ENCODE data around the gene METAP2.

METAP2 gene

GRCh38 chr12:95460105-95460504 lies 13.8 kb upstream of the METAP2 start:
- no peak for TF ChIP-seq ZNF626 (tag by site-specific recombination; IDR thresholded peaks at IDR 0.05)
- TF ChIP-seq ZNF426 (tag by site-specific recombination; IDR thresholded peaks at IDR 0.05), result no peak
- TF ChIP-seq ZNF704 (tag by site-specific recombination; IDR thresholded peaks at IDR 0.05), result no peak
- TF ChIP-seq, protein P1, sequence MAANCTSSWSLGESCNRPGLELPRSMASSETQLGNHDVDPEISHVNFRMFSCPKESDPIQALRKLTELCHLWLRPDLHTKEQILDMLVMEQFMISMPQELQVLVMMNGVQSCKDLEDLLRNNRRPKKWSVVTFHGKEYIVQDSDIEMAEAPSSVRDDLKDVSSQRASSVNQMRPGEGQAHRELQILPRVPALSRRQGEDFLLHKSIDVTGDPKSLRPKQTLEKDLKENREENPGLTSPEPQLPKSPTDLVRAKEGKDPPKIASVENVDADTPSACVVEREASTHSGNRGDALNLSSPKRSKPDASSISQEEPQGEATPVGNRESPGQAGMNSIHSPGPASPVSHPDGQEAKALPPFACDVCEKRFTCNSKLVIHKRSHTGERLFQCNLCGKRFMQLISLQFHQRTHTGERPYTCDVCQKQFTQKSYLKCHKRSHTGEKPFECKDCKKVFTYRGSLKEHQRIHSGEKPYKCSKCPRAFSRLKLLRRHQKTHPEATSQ (tag by site-specific recombination; IDR thresholded peaks at IDR 0.05), result no peak
- no peak for TF ChIP-seq ZNF416 (tag by site-specific recombination; IDR thresholded peaks at IDR 0.05)
- TF ChIP-seq, protein P2, sequence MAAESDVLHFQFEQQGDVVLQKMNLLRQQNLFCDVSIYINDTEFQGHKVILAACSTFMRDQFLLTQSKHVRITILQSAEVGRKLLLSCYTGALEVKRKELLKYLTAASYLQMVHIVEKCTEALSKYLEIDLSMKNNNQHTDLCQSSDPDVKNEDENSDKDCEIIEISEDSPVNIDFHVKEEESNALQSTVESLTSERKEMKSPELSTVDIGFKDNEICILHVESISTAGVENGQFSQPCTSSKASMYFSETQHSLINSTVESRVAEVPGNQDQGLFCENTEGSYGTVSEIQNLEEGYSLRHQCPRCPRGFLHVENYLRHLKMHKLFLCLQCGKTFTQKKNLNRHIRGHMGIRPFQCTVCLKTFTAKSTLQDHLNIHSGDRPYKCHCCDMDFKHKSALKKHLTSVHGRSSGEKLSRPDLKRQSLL (tag by site-specific recombination; IDR thresholded peaks at IDR 0.05), result no peak
- TF ChIP-seq ZNF248 (tag by site-specific recombination; IDR thresholded peaks at IDR 0.05), result no peak
- no peak for TF ChIP-seq HOXD13 (CRISPR knock-in tag; IDR thresholded peaks at IDR 0.05; ENCODE audit: borderline replicate concordance)
- no peak for TF ChIP-seq ZNF837 (tag by site-specific recombination; IDR thresholded peaks at IDR 0.05)
- TF ChIP-seq, protein P3, sequence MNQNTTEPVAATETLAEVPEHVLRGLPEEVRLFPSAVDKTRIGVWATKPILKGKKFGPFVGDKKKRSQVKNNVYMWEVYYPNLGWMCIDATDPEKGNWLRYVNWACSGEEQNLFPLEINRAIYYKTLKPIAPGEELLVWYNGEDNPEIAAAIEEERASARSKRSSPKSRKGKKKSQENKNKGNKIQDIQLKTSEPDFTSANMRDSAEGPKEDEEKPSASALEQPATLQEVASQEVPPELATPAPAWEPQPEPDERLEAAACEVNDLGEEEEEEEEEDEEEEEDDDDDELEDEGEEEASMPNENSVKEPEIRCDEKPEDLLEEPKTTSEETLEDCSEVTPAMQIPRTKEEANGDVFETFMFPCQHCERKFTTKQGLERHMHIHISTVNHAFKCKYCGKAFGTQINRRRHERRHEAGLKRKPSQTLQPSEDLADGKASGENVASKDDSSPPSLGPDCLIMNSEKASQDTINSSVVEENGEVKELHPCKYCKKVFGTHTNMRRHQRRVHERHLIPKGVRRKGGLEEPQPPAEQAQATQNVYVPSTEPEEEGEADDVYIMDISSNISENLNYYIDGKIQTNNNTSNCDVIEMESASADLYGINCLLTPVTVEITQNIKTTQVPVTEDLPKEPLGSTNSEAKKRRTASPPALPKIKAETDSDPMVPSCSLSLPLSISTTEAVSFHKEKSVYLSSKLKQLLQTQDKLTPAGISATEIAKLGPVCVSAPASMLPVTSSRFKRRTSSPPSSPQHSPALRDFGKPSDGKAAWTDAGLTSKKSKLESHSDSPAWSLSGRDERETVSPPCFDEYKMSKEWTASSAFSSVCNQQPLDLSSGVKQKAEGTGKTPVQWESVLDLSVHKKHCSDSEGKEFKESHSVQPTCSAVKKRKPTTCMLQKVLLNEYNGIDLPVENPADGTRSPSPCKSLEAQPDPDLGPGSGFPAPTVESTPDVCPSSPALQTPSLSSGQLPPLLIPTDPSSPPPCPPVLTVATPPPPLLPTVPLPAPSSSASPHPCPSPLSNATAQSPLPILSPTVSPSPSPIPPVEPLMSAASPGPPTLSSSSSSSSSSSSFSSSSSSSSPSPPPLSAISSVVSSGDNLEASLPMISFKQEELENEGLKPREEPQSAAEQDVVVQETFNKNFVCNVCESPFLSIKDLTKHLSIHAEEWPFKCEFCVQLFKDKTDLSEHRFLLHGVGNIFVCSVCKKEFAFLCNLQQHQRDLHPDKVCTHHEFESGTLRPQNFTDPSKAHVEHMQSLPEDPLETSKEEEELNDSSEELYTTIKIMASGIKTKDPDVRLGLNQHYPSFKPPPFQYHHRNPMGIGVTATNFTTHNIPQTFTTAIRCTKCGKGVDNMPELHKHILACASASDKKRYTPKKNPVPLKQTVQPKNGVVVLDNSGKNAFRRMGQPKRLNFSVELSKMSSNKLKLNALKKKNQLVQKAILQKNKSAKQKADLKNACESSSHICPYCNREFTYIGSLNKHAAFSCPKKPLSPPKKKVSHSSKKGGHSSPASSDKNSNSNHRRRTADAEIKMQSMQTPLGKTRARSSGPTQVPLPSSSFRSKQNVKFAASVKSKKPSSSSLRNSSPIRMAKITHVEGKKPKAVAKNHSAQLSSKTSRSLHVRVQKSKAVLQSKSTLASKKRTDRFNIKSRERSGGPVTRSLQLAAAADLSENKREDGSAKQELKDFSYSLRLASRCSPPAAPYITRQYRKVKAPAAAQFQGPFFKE (tag by site-specific recombination; IDR thresholded peaks at IDR 0.05; ENCODE audit: borderline replicate concordance), result no peak
- no peak for TF ChIP-seq SP3 (tag by site-specific recombination; IDR thresholded peaks at IDR 0.05)
- TF ChIP-seq SCRT2 (tag by site-specific recombination; IDR thresholded peaks at IDR 0.05), result no peak
- TF ChIP-seq ZNF239 (tag by site-specific recombination; IDR thresholded peaks at IDR 0.05), result no peak
- no peak for TF ChIP-seq MYNN (tag by site-specific recombination; IDR thresholded peaks at IDR 0.05; ENCODE audit: borderline replicate concordance)
- TF ChIP-seq ZNF169 (tag by site-specific recombination; IDR thresholded peaks at IDR 0.05), result no peak
- TF ChIP-seq OVOL3 (tag by site-specific recombination; IDR thresholded peaks at IDR 0.05), result no peak
- TF ChIP-seq ZNF48 (tag by site-specific recombination; IDR thresholded peaks at IDR 0.05), result no peak
- TF ChIP-seq, protein P4, sequence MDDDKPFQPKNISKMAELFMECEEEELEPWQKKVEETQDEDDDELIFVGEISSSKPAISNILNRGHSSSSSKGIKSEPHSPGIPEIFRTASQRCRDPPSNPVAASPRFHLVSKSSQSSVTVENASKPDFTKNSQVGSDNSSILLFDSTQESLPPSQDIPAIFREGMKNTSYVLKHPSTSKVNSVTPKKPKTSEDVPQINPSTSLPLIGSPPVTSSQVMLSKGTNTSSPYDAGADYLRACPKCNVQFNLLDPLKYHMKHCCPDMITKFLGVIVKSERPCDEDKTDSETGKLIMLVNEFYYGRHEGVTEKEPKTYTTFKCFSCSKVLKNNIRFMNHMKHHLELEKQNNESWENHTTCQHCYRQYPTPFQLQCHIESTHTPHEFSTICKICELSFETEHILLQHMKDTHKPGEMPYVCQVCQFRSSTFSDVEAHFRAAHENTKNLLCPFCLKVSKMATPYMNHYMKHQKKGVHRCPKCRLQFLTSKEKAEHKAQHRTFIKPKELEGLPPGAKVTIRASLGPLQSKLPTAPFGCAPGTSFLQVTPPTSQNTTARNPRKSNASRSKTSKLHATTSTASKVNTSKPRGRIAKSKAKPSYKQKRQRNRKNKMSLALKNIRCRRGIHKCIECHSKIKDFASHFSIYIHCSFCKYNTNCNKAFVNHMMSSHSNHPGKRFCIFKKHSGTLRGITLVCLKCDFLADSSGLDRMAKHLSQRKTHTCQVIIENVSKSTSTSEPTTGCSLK (tag by site-specific recombination; IDR thresholded peaks at IDR 0.05), result no peak
- no peak for TF ChIP-seq ZNF768 (tag by site-specific recombination; IDR thresholded peaks at IDR 0.05)
- no peak for TF ChIP-seq ZNF433 (tag by site-specific recombination; IDR thresholded peaks at IDR 0.05; ENCODE audit: low read depth)
- ChIA-PET CTCF (no interaction called here), POLR2A (interaction anchor here (1.4 kb wide), 1 partner anchor 14 kb away, joined by 8 read pairs; the partner anchor contains the start of gene METAP2)
- Histone ChIP-seq H3K27ac (ENCODE audit: extremely low read depth, low read depth, low read length) (no peak overlapping the region), H3K36me3 (ENCODE audit: control insufficient read depth in 2 of 2, insufficient read depth in 1 of 2, low read length in 2 of 2) (no peaks in the 10 kb centered on the region), H3K4me1 (ENCODE audit: control insufficient read depth, insufficient read depth, low read length) (no peaks in the 10 kb centered on the region), H3K9me3 (ENCODE audit: control insufficient read depth, insufficient read depth, low read depth, low read length) (no peaks in the 10 kb centered on the region), H3K4me3 (ENCODE audit: low read depth, low read length) (no peak overlapping the region)

All from HEK293 (cell line).